T-helper 1 cell treated with Interleukin-12 subunit alpha and Interleukin-12 subunit beta and Interleukin-4 antibody, amounts not matched to agents 30 ng/mL and 1 ng/mL, for 36 hours (primary cell): ENCODE data around the gene SEC16A. TPM values are rescaled to one million over a fixed set of nuclear protein-coding genes. Genes with fewer than 3 reads are reported as not detected.

ENCODE experiments used
- total RNA-seq: library from RNA; stranded (reverse); gene quantifications from 2 replicates; pipeline ENCODE4 v1.2.3, GENCODE V29; 2022

Gene SEC16A
- total RNA-seq, 1 donor from 2014 or later = 92.9 TPM

Other genes starting within 250 kb of the SEC16A start
- gene QSOX2, start 237.2 kb downstream of the SEC16A start, total RNA-seq = 16.0 and 16.3 TPM in 2 replicates
- gene CCDC187, start 178.9 kb downstream of the SEC16A start, total RNA-seq = not detected in 2 replicates
- gene GPSM1, start 155.5 kb downstream of the SEC16A start, total RNA-seq = 5.9 and 6.1 TPM in 2 replicates
- gene DNLZ, start 119.3 kb downstream of the SEC16A start, total RNA-seq = 17.2 and 18.3 TPM in 2 replicates
- gene CARD9, start 109.4 kb downstream of the SEC16A start, total RNA-seq = 1.3 and 1.6 TPM in 2 replicates
- 16.0 and 16.2 TPM in 2 replicates for gene SNAPC4, start 82.9 kb downstream of the SEC16A start, total RNA-seq
- 42.7 and 45.4 TPM in 2 replicates for gene ENTR1, start 72.4 kb downstream of the SEC16A start, total RNA-seq
- 52.5 and 54.5 TPM in 2 replicates for gene PMPCA, start 72.4 kb downstream of the SEC16A start, total RNA-seq
- 23.2 and 23.8 TPM in 2 replicates for gene INPP5E, start 43.2 kb downstream of the SEC16A start, total RNA-seq
- gene NOTCH1, start 63.0 kb upstream of the SEC16A start, total RNA-seq = 80.8 and 84.4 TPM in 2 replicates
- 0.49 and 1.0 TPM in 2 replicates for gene EGFL7, start 179.9 kb upstream of the SEC16A start, total RNA-seq
- gene AGPAT2, start 204.4 kb upstream of the SEC16A start, total RNA-seq = 13.5 and 14.7 TPM in 2 replicates
- gene DIPK1B, start 229.5 kb upstream of the SEC16A start, total RNA-seq = 0.29 and 0.37 TPM in 2 replicates